NAMALWA (cell line): ENCODE measurements around the gene WASHC1.
"Not testable (repeated sequence)": the region's sequence is repeated elsewhere in the genome, so short reads cannot be mapped to it uniquely, and the experiment has no call there.

Experiments
- DNase-seq: peaks from one replicate; pipeline ENCODE4 v3.0.0-alpha.2; 2015; ENCODE audit warnings: low spot score

The WASHC1 gene

DNA sequence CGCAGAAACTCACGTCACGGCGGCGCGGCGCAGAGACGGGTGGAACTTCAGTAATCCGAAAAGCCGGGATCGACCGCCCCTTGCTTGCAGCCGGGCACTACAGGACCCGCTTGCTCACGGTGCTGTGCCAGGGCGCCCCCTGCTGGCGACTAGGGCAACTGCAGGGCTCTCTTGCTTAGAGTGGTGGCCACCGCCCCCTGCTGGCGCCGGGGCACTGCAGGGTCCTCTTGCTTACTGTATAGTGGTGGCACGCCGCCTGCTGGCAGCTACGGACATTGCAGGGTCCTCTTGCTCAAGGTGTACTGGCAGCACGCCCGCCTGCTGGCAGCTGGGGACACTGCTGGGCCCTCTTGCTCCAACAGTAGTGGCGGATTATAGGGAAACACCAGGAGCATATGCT lies 18.1 kb downstream of the WASHC1 start:
- not testable (repeated sequence) for DNase-seq

DNA sequence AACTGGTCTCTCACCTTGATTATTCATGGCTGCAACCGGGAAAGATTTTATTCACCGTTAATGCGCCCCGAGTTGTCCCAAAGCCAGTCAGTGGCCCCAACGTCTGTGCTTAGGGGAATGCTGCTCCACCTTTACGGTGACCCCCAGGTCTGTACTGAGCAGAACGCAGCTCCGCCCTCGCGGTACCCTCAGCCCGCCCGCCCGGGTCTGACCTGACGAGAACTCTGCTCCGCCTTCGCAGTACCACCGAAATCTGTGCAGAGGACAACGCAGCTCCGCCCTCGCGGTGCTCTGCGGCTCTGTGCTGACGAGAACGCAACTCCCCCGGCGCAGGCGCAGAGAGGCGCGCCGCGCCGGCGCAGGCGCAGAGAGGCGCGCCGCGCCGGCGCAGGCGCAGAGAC lies 18.6 kb downstream of the WASHC1 start:
- DNase-seq = not testable (repeated sequence)

GRCh38 chr9:10207-10606 lies 19.0 kb downstream of the WASHC1 start:
- peak; percentile 29 for DNase-seq
